Endothelial cell of hepatic sinusoid (primary cell): ENCODE measurements around the gene VKORC1.
"Not testable (repeated sequence)": the region's sequence is repeated elsewhere in the genome, so short reads cannot be mapped to it uniquely, and the experiment has no call there.

Source experiments
- in situ Hi-C: cut with HindIII; loops from 2 replicates; pipeline ENCODE4 v1.10.0; 2017; ENCODE audit warnings: low sequenced_read_pairs

The VKORC1 gene

GRCh38 chr16:31094424-31095120 lies at the start of gene VKORC1:
Gene VKORC1, minus strand, starts transcription at chr16:31094797. Its CDS starts 68 bp downstream, at chr16:31094729.
- in situ Hi-C loops: no loop called here

- in situ Hi-C loops: no loop called here
These were observed 49.1 kb upstream of the VKORC1 start for GRCh38 chr16:31143694-31144148.

GRCh38 chr16:31143011-31143693 lies 48.6 kb upstream of the VKORC1 start:
- in situ Hi-C loops: no loop called here

GRCh38 chr16:31142109-31143010 lies 47.8 kb upstream of the VKORC1 start:
- in situ Hi-C loops: no loop called here

GRCh38 chr16:31141489-31142108 lies 47.0 kb upstream of the VKORC1 start:
- in situ Hi-C loops: no loop called here

- in situ Hi-C loops: not testable (repeated sequence)
These were observed 46.5 kb upstream of the VKORC1 start for GRCh38 chr16:31141071-31141469.

- in situ Hi-C loops: no loop called here
These were observed 44.3 kb upstream of the VKORC1 start for GRCh38 chr16:31138621-31139578.

- in situ Hi-C loops: not testable (repeated sequence)
These were observed 42.4 kb upstream of the VKORC1 start for GRCh38 chr16:31136822-31137499.

- in situ Hi-C loops: no loop called here
These were observed 41.7 kb upstream of the VKORC1 start for GRCh38 chr16:31136287-31136662.

- in situ Hi-C loops: no loop called here
These were observed 41.1 kb upstream of the VKORC1 start, which contains the start of gene PRSS8 for GRCh38 chr16:31135535-31136286. Gene PRSS8, minus strand, starts transcription at chr16:31135727. Its CDS starts 229 bp downstream, at chr16:31135498.

GRCh38 chr16:31134625-31135534 lies 40.3 kb upstream of the VKORC1 start:
- in situ Hi-C loops: no loop called here

- in situ Hi-C loops: no loop called here
These were observed 39.5 kb upstream of the VKORC1 start for GRCh38 chr16:31134091-31134571.

GRCh38 chr16:31133046-31133501 lies 38.5 kb upstream of the VKORC1 start:
- in situ Hi-C loops: no loop called here

GRCh38 chr16:31132303-31132979 lies 37.8 kb upstream of the VKORC1 start:
- in situ Hi-C loops: no loop called here

- in situ Hi-C loops: no loop called here
These were observed 37.3 kb upstream of the VKORC1 start for GRCh38 chr16:31131841-31132271.

GRCh38 chr16:31131416-31131815 lies 36.8 kb upstream of the VKORC1 start:
- in situ Hi-C loops: no loop called here
